ENCODE results near the gene DKK2.
"Not testable (repeated sequence)": the region's sequence is repeated elsewhere in the genome, so short reads cannot be mapped to it uniquely, and the experiment has no call there.

The DKK2 gene

DNA sequence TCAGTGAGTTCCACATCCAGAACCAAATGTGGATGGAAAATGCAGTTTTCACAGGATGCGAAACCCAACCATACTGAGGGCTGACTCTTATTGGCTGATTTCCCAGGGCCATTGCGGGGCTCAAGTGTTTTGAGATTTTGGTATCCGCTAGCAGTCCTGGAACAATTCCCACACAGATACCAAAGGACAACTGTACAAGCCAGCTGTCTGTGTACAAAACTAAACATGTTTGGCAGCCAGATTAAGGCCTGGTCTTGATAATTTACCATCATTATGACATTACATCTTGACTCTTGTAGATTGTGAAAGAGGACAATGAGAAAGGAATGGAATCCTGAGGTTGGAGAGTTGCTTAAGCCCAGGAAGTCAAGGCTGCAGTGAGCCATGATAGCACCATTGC is 121.9 kb downstream of the DKK2 start:
- DNase-seq (ENCODE audit: low read depth in 2 of 2): no peak

DNA sequence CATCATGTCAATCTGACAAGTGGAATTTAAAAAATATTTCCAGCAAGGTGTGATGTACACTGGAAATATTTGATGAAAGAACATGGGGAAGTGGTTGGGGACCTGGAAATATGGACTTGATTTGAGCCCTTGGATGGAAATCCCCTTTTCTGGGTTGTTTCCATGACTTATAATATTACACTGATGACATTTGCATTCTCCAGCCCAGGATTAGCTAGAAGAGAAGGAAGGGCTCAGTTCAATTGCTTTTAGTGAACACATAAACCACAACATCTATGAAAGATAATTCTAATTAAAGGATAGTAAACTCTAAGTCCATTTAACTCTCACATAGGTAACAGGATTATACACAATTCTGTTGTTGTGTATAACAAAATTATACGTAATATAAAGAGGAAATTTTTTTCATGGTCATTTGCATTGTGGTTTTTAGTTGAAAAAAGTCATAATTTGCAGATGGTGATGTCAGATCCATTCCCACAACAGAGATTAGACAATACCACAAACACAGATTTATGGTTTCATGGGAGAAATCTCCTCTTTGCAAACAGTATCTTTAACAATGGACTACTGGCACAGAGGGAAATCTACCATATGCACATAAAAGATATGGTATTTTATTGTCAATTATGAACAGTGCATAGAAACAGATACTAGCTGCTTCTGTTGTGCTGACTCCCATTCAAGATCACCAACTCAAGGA is 126.5 kb downstream of the DKK2 start:
- no peak for DNase-seq (ENCODE audit: low read depth in 2 of 2)

DNA sequence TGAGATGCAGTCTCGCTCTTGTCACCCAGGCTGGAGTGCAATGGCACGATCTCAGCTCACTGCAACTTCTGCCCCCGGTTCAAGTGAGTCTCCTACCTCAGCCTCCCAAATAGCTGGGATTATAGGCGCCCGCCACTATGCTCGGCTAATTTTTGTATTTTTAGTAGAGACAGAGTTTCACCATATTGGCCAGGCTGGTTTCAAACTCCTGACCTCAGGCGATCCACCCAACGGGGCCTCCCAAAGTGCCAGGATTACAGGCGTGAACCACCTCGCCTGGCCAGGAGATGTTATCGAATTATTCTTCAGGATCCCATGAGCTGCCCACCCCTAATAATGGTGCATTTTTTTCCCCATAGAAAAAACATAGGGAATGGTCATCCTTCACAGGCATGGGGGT is 128.1 kb downstream of the DKK2 start:
- not testable (repeated sequence) for DNase-seq (ENCODE audit: low read depth in 2 of 2)

DNA sequence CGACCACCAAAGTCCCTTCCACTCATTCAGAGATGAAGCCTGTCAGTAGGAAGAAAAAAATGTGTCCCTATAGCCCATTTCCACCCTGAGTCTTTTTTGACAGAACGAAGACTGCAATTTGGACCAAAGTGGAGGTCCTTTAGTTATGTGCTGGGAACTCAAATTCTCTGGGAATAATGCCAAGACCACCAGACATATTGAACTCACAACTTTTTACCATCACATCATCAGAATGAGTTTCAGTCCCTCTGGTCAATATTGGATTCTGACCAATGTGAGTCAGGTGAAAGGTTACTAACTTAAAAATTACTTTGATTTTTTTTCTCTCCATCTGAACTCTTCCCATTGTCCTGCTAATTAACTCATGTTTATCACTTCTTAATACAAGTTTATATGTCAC is 128.9 kb downstream of the DKK2 start:
- DNase-seq (ENCODE audit: low read depth in 2 of 2): no peak

DNA sequence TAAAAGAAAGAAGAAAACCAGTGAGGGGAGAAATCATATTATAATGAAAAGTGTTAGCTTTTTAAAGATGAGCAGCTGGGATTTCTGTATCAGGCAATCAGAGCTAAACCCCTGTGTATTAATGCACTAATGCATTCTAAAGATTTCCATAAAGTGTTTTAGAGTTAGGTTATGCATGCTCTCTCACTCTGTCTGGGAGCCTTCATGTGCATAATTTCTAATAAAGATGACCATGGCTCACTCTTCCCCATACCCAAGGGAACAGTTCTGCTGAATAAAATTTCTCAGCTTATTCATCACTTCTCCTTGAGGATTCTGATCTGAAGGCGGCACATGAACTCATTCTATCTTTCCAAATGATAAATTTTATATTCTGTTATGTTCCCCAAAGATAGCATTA is 129.4 kb downstream of the DKK2 start:
- no peak for DNase-seq (ENCODE audit: low read depth in 2 of 2)

DNA sequence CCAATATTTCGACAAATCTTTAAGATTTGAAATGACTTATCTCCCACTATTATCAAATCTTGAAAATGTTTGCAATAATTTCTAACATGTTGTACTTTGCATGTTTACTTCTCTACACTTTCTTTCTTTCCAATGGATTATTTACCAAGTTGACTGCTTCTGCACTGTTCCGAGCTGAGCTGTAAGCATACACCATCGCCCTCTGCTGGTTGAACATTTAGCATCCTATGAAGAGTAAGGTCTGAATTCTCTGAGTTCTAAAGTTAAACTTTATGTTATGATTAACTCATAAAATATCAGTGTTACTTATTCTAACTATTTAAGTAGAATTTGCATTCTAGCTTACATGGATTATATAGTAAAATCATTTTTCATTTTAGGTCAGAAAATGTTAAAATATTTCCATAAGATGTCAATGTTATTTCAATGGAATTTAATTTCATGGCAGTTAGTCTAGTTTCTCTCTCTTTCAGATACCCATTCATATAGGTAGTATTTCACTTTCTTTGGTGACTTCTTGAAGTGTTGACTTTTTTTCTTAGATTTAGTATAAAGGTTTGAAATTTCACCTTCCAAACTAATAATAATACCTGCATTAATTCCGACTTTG is 137.4 kb downstream of the DKK2 start:
- no peak for DNase-seq (ENCODE audit: low read depth in 2 of 2)

DNA sequence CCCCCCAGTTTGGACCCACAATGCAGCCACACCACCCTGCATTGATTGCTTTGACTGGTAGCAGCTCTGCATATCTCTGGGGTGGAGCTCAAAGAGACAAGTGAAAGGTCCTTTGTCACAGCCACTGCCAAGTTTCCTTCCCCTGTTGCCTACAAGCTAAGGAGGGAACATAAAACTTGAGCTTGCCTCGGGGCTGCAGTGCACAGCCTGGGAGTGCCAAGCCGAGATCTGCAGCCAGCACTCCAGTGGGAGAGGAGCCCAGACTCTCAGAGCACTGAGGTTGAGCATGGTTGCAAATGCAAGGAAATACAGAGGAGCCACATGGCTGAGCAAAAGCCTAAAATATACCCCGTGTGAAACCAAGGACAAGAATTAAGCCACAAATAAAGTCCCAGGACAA is 142.2 kb downstream of the DKK2 start:
- no peak for DNase-seq (ENCODE audit: low read depth in 2 of 2)

DNA sequence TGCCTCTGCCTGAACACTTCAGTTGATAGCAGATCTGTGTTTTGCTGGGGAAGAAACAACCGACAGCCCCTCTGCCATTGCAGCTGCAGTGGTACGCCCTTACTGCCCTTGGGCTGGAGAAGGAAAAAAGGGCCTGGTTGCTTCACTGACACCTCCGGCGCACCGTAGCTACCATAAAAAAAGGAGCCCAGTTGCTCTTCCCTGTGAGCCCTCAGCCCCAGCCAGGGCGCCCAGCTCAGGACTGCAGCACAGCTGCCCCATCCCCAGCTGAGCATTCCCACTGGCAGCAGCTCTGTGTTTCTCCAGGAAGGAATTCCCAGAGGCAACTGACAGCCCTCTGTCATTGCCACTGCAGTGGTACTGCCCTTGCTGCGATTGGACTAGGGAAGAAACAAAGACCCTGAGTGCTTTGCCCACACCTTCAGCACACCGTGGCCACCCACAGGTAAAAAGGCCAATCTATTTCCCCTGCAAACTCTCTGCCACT is 142.7 kb downstream of the DKK2 start:
- no peak for DNase-seq (ENCODE audit: low read depth in 2 of 2)

DNA sequence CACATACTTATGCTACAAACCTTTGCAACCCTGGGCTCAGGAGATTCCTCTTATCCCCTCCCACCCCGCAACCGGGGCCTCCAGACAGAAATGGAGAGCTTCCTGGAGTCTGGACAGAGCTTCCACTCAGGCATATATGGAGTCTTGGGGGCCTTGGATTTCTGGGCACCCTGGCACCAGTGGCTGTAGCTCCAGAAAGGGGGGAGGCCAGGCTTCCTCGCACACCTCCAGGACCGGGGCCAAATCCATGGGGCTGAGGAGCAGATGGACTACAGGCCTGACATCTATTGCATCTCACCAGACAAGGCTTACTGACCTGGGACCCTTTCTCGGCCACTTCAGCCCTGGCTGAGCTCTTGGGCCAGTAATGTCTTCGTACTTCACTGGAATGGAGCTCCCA is 143.3 kb downstream of the DKK2 start:
- DNase-seq (ENCODE audit: low read depth in 2 of 2): no peak

DNA sequence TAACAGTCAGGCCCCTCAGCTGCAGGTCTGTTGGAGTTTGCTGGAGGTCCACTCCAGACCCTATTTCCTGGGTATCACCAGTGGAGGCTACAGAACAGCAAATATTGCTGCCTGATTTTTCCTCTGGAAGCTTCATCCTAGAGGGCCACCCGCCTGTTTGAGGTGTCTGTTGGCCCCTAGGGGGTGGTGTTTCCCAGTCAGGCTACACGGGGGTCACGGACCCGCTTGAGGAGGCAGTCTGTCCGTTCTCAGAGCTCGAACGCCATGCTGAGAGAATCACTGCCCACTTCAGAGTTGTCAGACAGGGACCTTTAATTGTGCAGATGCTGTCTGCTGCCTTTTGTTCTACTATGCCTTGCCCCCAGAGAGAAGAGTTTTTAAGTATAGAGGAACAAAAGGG is 160.8 kb downstream of the DKK2 start:
- DNase-seq (ENCODE audit: low read depth in 2 of 2): no peak

All from activated CD8-positive, alpha-beta memory T cell treated with anti-CD3 and anti-CD28 coated beads for 4 hours (primary cell).